Keratinocyte (primary cell): ENCODE measurements around the gene AGA.

Experiments
- EZH2 ChIP-seq: IDR thresholded peaks from one replicate; pipeline ENCODE4 v1.6.1; 2012; ENCODE audit warnings: inconsistent platforms, mild to moderate bottlenecking, low read length, moderate library complexity
- TF ChIP-seq, protein P1 (sequence below), 3 experiments: IDR thresholded peaks in 1 of 3; conservative IDR thresholded peaks in 1 of 3; optimal IDR thresholded peaks in 1 of 3; 2 replicates in 2 of 3; 3 replicates in 1 of 3; pipeline versions ENCODE3 to v1.5.1; 2011; ENCODE audit warnings: low read length in 3 of 3, mild to moderate bottlenecking in 3 of 3, moderate library complexity in 2 of 3, control low read depth in 1 of 3, inconsistent platforms in 1 of 3; ENCODE audit not compliant: insufficient read depth in 2 of 3; ENCODE audit errors: extremely low read depth in 1 of 3

DNA sequence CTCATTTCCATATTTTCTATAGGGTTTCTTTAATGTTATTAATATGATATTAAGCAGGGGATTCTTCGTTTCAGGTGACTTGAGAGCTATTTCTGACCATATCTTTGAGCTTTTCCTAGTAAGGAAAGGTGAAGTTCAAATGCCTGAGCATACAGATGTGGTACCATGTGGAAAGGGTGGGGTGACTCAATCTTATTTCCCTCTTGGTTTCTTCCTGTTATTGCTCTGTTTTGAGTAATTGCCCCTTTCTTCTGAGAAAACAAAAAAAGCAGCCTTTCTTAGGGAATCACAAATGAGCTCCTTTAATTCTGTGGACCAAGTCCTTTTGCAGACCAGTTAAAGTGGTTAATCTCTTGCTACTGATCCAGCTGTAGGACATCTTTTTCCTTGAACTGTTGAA lies 41.0 kb upstream of the AGA start:
- TF ChIP-seq, protein P1, sequence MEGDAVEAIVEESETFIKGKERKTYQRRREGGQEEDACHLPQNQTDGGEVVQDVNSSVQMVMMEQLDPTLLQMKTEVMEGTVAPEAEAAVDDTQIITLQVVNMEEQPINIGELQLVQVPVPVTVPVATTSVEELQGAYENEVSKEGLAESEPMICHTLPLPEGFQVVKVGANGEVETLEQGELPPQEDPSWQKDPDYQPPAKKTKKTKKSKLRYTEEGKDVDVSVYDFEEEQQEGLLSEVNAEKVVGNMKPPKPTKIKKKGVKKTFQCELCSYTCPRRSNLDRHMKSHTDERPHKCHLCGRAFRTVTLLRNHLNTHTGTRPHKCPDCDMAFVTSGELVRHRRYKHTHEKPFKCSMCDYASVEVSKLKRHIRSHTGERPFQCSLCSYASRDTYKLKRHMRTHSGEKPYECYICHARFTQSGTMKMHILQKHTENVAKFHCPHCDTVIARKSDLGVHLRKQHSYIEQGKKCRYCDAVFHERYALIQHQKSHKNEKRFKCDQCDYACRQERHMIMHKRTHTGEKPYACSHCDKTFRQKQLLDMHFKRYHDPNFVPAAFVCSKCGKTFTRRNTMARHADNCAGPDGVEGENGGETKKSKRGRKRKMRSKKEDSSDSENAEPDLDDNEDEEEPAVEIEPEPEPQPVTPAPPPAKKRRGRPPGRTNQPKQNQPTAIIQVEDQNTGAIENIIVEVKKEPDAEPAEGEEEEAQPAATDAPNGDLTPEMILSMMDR (optimal IDR thresholded peaks at IDR 0.05 in 1 of 3, IDR thresholded peaks at IDR 0.05 in 1 of 3, conservative IDR thresholded peaks at IDR 0.05 in 1 of 3; ENCODE audit: extremely low read depth in 1 of 3, insufficient read depth in 2 of 3, low read length in 3 of 3) = no peak
- TF ChIP-seq EZH2 = no peak
